ENCODE measurements around the gene PHEX.

The PHEX gene

GRCh38 chrX:22041907-22042530, 9.9 kb downstream of the PHEX start:
- no peak for TF ChIP-seq CTCF (IDR thresholded peaks at IDR 0.05; ENCODE audit: low read depth, low read length, missing control alignments)
- DNase-seq (ENCODE audit: low read depth), result no peak
- no peak overlapping the region for H3K4me3 ChIP-seq (ENCODE audit: low read depth, low read length)
- in situ Hi-C loops (cut with HindIII; ENCODE audit: low sequenced_read_pairs), result no loop called here

- in situ Hi-C loops (cut with HindIII; ENCODE audit: low sequenced_read_pairs), result no loop called here
- H3K4me3 ChIP-seq (ENCODE audit: low read depth, low read length), result no peak overlapping the region
- no peak for DNase-seq (ENCODE audit: low read depth)
- TF ChIP-seq CTCF (IDR thresholded peaks at IDR 0.05; ENCODE audit: low read depth, low read length, missing control alignments), result no peak
These were observed 11.7 kb downstream of the PHEX start for GRCh38 chrX:22043872-22044271.

DNA sequence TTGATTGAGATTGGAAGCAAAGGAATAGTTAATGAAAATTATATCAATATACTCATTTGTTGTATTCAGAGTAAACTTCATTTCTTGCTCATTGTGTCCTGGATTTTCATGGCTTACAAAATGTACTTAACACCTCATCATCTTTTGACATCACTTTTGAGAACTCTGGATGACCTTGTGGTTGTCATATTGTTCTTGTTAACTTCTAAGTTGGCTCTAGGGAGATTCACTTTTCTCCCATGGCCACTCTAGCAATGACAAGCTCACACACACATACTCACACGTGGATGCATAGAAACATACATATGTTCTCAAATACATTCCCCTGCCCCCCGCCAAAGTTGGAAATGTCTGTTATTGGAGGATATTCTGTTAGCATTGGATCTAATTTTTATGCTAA, 15.3 kb downstream of the PHEX start:
- no peak for DNase-seq (ENCODE audit: low read depth)
- in situ Hi-C loops (cut with HindIII; ENCODE audit: low sequenced_read_pairs), result no loop called here
- no peak for TF ChIP-seq CTCF (IDR thresholded peaks at IDR 0.05; ENCODE audit: low read depth, low read length, missing control alignments)
- no peak overlapping the region for H3K4me3 ChIP-seq (ENCODE audit: low read depth, low read length)

- no peak overlapping the region for H3K4me3 ChIP-seq (ENCODE audit: low read depth, low read length)
- no peak for TF ChIP-seq CTCF (IDR thresholded peaks at IDR 0.05; ENCODE audit: low read depth, low read length, missing control alignments)
- in situ Hi-C loops (cut with HindIII; ENCODE audit: low sequenced_read_pairs), result no loop called here
- DNase-seq (ENCODE audit: low read depth), result no peak
These were observed 21.4 kb downstream of the PHEX start for GRCh38 chrX:22053481-22053880.

- no peak for DNase-seq (ENCODE audit: low read depth)
- in situ Hi-C loops (cut with HindIII; ENCODE audit: low sequenced_read_pairs), result no loop called here
- no peak overlapping the region for H3K4me3 ChIP-seq (ENCODE audit: low read depth, low read length)
- TF ChIP-seq CTCF (IDR thresholded peaks at IDR 0.05; ENCODE audit: low read depth, low read length, missing control alignments), result no peak
These were observed 24.1 kb downstream of the PHEX start for GRCh38 chrX:22056235-22056634.

- DNase-seq (ENCODE audit: low read depth), result no peak
- no peak for TF ChIP-seq CTCF (IDR thresholded peaks at IDR 0.05; ENCODE audit: low read depth, low read length, missing control alignments)
- in situ Hi-C loops (cut with HindIII; ENCODE audit: low sequenced_read_pairs), result no loop called here
- no peak overlapping the region for H3K4me3 ChIP-seq (ENCODE audit: low read depth, low read length)
These were observed 25.5 kb downstream of the PHEX start for GRCh38 chrX:22057667-22058066.
